C4-2B (cell line): ENCODE data around the gene PRKG1.

Source experiments
- CTCF ChIP-seq: fragments of 450-650 bp; conservative IDR thresholded peaks from 2 replicates; pipeline ENCODE4 v1.5.1; 2017; ENCODE audit warnings: mild to moderate bottlenecking
- ZFX ChIP-seq: fragments of 450-650 bp; IDR thresholded peaks from 2 replicates; pipeline ENCODE4 v1.6.1; 2017

- TF ChIP-seq CTCF (no peak), ZFX (no peak)
Observed at GRCh38 chr10:51980752-51981151, 906.5 kb downstream of the PRKG1 start.
